Endodermal cell (in vitro differentiated cells): ENCODE results near the gene SEMA4F. TPM values are rescaled to one million over a fixed set of nuclear protein-coding genes. Genes with fewer than 3 reads are reported as not detected.

Experiments used
- DNase-seq: peaks from one replicate; pipeline ENCODE4 v3.0.0-alpha.2; 2017
- H3K27ac ChIP-seq: 2 replicates; pipeline ENCODE4 v1.5.1; 2013; ENCODE audit warnings: mild to moderate bottlenecking, low read depth, low read length, moderate library complexity
- H3K27me3 ChIP-seq: 2 replicates; pipeline ENCODE4 v1.6.1; 2013; ENCODE audit warnings: mild to moderate bottlenecking, low read length, moderate library complexity; ENCODE audit not compliant: insufficient read depth, control insufficient read depth, poor library complexity, severe bottlenecking
- H3K36me3 ChIP-seq: 2 replicates; pipeline ENCODE4 v1.7.0; 2013; ENCODE audit warnings: mild to moderate bottlenecking, low read length, moderate library complexity; ENCODE audit not compliant: control insufficient read depth, insufficient read depth
- H3K4me1 ChIP-seq: one replicate; pipeline ENCODE4 v1.7.0; 2013; ENCODE audit warnings: low read length; ENCODE audit not compliant: control insufficient read depth, insufficient read depth
- H3K4me3 ChIP-seq: 2 replicates; pipeline ENCODE4 v1.5.1; 2013; ENCODE audit warnings: mild to moderate bottlenecking, low read length, moderate library complexity
- H3K9ac ChIP-seq: 2 replicates; pipeline ENCODE4 v1.6.1; 2013; ENCODE audit warnings: mild to moderate bottlenecking, low read length, moderate library complexity; ENCODE audit not compliant: poor library complexity, severe bottlenecking; ENCODE audit errors: extremely low read depth
- H3K9me3 ChIP-seq: 2 replicates; pipeline ENCODE4 v1.6.1; 2013; ENCODE audit warnings: mild to moderate bottlenecking, low read length, moderate library complexity; ENCODE audit not compliant: control insufficient read depth
- H3K27ac Mint-ChIP-seq: 2 replicates; pipeline ENCODE4 v1.8.0; 2020; ENCODE audit warnings: mixed read lengths
- H3K27me3 Mint-ChIP-seq: 2 replicates; pipeline ENCODE4 v1.8.0; 2021; ENCODE audit warnings: mild to moderate bottlenecking, mixed read lengths; ENCODE audit not compliant: insufficient read depth
- H3K36me3 Mint-ChIP-seq: 2 replicates; pipeline ENCODE4 v1.8.0; 2020; ENCODE audit warnings: low read depth, mixed read lengths
- H3K4me1 Mint-ChIP-seq: 2 replicates; pipeline ENCODE4 v1.8.0; 2020; ENCODE audit warnings: mixed read lengths
- H3K4me3 Mint-ChIP-seq: 2 replicates; pipeline ENCODE4 v1.8.0; 2020; ENCODE audit warnings: mild to moderate bottlenecking, moderate library complexity, mixed read lengths
- H3K9me3 Mint-ChIP-seq: 2 replicates; pipeline ENCODE4 v1.8.0; 2020; ENCODE audit warnings: mild to moderate bottlenecking, mixed read lengths
- CTCF ChIP-seq: fragments of 200-600 bp; sonication (generic); conservative IDR thresholded peaks from 2 replicates; pipeline ENCODE4 v1.5.0; 2021; ENCODE audit warnings: antibody characterized with exemption, mild to moderate bottlenecking
- WGBS, 2 experiments: methylation state at CpG; one replicate each; pipeline versions ENCODE4 v1.1.5 to v1.1.7; 2013; ENCODE audit warnings: missing lambda C conversion rate in 2 of 2, mixed read lengths in 1 of 2; ENCODE audit not compliant: insufficient coverage in 1 of 2, insufficient read length in 1 of 2; 5-methylcytosine and 5-hydroxymethylcytosine counted together
- total RNA-seq, 2 donors: library from RNA; stranded (reverse); fragmentation: NEBNext Ultra II Directional in 1 of 2; extraction: Animal tissue kit (Norgen Biotek cat#: 25700) in 1 of 2; gene quantifications; 2 replicates in 1 of 2; 3 replicates in 1 of 2; pipeline ENCODE4 v1.2.1, GENCODE V29; 2021

Gene SEMA4F
- total RNA-seq, 2 donors from 2014 or later = 7.0 to 10.1 TPM

GRCh38 chr2:74721316-74721715 is 67.3 kb downstream of the SEMA4F start:
- H3K4me3 ChIP-seq = no peak overlapping the region
- Mint-ChIP-seq H3K27ac (no peak overlapping the region), H3K4me3 (no peak overlapping the region), H3K9me3 (peaks cover 1% of the 10 kb centered on the region), H3K36me3 (no peaks in the 10 kb centered on the region), H3K4me1 (no peaks in the 10 kb centered on the region), H3K27me3 (peaks cover 12% of the 10 kb centered on the region)
- H3K4me1 ChIP-seq = no peaks in the 10 kb centered on the region
- no peaks in the 10 kb centered on the region for H3K36me3 ChIP-seq
- no peaks in the 10 kb centered on the region for H3K9me3 ChIP-seq
- H3K9ac ChIP-seq = no peak overlapping the region
- peaks cover 21% of the 10 kb centered on the region for H3K27me3 ChIP-seq
- no peak for DNase-seq
- TF ChIP-seq CTCF = no peak
- no peak overlapping the region for H3K27ac ChIP-seq

GRCh38 chr2:74724496-74724895 is 70.4 kb downstream of the SEMA4F start:
- WGBS, 2 experiments = 87 to 100% methylated on average over 1 to 4 of the region's 4 CpGs
- no peaks in the 10 kb centered on the region for H3K36me3 ChIP-seq
- H3K9me3 ChIP-seq = no peaks in the 10 kb centered on the region
- H3K27me3 ChIP-seq = no peaks in the 10 kb centered on the region
- no peak for DNase-seq
- no peak overlapping the region for H3K4me3 ChIP-seq
- H3K27ac ChIP-seq = no peak overlapping the region
- no peaks in the 10 kb centered on the region for H3K4me1 ChIP-seq
- Mint-ChIP-seq H3K27ac (no peak overlapping the region), H3K4me3 (no peak overlapping the region), H3K9me3 (peaks cover 1% of the 10 kb centered on the region), H3K4me1 (no peaks in the 10 kb centered on the region), H3K36me3 (no peaks in the 10 kb centered on the region), H3K27me3 (peaks cover 15% of the 10 kb centered on the region)
- no peak overlapping the region for H3K9ac ChIP-seq
- no peak for TF ChIP-seq CTCF

- H3K27me3 ChIP-seq = no peaks in the 10 kb centered on the region
- H3K4me1 ChIP-seq = no peaks in the 10 kb centered on the region
- WGBS, 2 experiments = no CpG with 5 or more reads among the region's 1 CpG
- Mint-ChIP-seq H3K9me3 (no peaks in the 10 kb centered on the region), H3K27ac (no peak overlapping the region), H3K4me3 (no peak overlapping the region), H3K36me3 (no peaks in the 10 kb centered on the region), H3K4me1 (no peaks in the 10 kb centered on the region), H3K27me3 (peaks cover 14% of the 10 kb centered on the region)
- TF ChIP-seq CTCF = no peak
- H3K36me3 ChIP-seq = no peaks in the 10 kb centered on the region
- H3K9ac ChIP-seq = no peak overlapping the region
- no peaks in the 10 kb centered on the region for H3K9me3 ChIP-seq
- no peak overlapping the region for H3K27ac ChIP-seq
- no peak overlapping the region for H3K4me3 ChIP-seq
- DNase-seq = no peak
Measured at GRCh38 chr2:74725287-74725686, 71.2 kb downstream of the SEMA4F start.
